Cardiac fibroblast (primary cell): ENCODE results near the gene GNAI3.

Source experiments
- DNase-seq, 2 donors: peaks; one replicate each; pipeline versions ENCODE4 v3.0.0 to v3.0.0-alpha.2; 2010; ENCODE audit warnings: low read depth in 2 of 2
- H3K4me3 ChIP-seq, 2 donors: replicated peaks in 1 of 2; 1 replicate in 1 of 2; 2 replicates in 1 of 2; pipeline ENCODE4 v1.5.1; 2011; ENCODE audit warnings: low read depth in 2 of 2, low read length in 2 of 2, mild to moderate bottlenecking in 2 of 2, moderate library complexity in 1 of 2
- TF ChIP-seq, protein P1 (sequence below): IDR thresholded peaks from one replicate; pipeline ENCODE4 v1.5.1; 2011; ENCODE audit warnings: low read depth, mild to moderate bottlenecking, low read length, inconsistent platforms

The GNAI3 gene

DNA sequence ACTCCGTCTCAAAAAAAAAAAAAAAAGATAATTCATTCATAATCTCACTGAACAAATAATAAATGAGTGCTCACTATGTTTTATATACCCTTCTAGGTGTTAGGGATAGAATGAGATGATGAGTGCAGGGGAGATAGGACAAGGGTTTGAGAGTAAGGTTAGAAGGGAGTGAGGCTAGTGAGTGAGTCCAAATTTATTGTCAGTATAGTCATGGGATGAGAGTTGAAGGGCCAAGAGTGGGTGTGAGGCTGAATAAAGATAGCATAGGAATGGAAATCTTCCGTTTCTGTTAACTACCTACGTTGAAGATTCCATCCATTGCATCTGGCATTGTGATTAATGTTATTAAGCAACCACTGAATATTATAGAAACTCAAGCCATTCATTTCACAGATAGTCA is 16.8 kb downstream of the GNAI3 start:
- TF ChIP-seq, protein P1, sequence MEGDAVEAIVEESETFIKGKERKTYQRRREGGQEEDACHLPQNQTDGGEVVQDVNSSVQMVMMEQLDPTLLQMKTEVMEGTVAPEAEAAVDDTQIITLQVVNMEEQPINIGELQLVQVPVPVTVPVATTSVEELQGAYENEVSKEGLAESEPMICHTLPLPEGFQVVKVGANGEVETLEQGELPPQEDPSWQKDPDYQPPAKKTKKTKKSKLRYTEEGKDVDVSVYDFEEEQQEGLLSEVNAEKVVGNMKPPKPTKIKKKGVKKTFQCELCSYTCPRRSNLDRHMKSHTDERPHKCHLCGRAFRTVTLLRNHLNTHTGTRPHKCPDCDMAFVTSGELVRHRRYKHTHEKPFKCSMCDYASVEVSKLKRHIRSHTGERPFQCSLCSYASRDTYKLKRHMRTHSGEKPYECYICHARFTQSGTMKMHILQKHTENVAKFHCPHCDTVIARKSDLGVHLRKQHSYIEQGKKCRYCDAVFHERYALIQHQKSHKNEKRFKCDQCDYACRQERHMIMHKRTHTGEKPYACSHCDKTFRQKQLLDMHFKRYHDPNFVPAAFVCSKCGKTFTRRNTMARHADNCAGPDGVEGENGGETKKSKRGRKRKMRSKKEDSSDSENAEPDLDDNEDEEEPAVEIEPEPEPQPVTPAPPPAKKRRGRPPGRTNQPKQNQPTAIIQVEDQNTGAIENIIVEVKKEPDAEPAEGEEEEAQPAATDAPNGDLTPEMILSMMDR, result no peak
- DNase-seq, result no peak
- no peak overlapping the region for H3K4me3 ChIP-seq

DNA sequence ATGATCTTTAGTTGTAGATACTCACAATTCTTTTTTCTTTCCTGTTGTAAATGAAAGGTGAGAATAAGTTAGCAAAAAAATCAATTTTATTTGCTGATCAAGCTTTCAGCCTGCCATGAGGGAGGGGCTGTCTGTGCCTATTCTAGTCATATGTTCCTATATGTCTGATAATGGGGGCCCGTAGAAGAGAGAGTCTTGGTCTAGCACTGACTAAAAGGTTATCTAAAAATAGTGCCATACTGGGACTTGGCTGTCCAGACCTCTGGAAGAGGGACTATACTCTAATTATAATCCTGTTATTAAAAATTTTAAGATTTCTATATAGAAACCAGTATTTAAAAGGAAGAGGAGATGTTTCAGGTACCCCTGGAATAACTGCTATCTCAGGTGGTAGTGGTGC is 18.6 kb downstream of the GNAI3 start:
- H3K4me3 ChIP-seq, result no peak overlapping the region
- no peak for DNase-seq
- TF ChIP-seq, protein P1, result no peak

DNA sequence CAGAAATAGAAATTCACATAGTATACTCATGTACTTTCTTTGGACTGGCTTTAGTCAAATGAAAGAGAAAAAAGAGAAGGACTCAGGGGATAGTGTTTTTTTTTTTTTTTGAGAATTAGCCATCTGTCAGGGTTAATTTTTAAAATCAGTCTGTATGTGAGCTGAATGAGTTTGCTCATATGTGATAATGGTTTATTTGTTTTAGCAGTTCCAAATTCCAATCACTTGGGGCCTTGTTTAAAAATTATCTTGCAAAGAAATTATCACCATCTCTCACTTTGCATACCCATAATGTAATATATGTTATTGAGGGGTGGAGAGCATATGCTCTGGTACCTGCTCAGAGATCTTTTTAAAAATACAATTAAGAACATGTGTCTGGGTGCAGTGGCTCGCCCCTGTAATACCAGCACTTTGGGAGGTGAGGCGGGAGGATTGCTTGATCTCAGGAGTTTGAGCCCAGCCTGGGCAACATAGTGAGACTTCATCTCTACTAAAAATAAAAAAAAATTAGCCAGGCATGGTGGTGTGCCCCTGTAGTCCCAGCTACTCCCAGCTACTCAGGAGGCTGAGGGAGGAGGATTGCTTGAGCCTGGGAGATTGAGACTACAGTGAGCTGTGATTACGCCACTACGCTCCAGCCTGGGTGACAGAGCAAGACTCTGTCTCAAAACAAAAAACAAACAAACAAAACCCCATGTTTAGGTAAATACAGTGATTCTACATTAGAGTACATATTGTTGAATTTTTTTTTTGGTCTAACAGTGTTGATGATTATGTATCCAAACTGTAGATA is 19.7 kb downstream of the GNAI3 start:
- H3K4me3 ChIP-seq, result no peak overlapping the region
- TF ChIP-seq, protein P1, result no peak
- no peak for DNase-seq

DNA sequence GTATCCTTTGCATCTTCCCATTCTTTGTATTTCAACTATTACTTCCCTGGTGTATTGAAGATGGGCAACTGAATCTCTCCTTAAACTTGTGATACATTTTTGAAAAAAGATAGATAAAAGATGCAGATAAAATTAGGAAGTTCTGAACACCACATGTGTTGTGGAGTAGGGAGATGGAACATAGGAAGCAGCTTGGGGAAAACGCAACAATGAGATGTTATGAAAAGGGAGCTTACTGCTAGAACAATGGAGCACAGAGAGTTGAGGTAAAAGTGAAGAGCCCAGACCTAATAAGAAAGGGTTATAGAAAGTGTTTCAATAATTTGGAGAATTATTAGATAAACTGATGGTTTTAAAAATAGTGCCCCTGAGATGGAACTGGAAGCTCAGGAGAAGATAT is 20.9 kb downstream of the GNAI3 start:
- TF ChIP-seq, protein P1, result no peak
- H3K4me3 ChIP-seq, result no peak overlapping the region
- DNase-seq, result no peak

DNA sequence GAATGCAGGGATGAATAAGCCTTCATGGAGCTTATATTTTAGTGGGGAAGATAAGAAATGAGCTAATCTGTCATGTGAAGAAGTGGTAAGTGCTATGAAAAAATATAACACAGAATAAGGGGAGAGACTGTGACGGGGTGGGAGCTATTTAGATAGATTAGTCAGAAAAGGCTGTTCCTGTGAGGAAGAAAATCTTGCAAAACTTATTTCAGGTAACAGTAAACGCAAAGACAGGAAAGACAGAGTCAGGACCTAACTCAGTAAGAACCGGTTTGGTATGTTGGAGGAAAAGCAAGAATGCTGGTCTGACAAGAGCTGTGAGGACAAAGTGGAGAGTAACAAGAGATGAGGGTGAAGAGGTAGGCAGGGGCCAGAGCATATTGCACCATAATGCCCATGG is 22.0 kb downstream of the GNAI3 start:
- TF ChIP-seq, protein P1, result no peak
- DNase-seq, result peak; percentile 58 to 67
- H3K4me3 ChIP-seq, result no peak overlapping the region

DNA sequence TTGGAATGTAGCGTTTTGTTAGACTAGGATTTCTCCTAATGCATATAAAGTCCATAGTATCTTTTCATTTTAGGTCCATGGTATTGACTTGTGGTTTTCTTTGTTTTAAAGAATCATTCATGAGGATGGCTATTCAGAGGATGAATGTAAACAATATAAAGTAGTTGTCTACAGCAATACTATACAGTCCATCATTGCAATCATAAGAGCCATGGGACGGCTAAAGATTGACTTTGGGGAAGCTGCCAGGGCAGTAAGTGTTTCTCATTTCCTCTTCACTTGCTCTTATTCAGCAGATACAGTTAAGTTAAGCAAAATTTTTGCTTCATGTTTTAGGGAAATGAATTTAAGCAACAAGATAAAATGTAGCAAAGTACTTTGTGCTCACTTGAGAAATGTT is 25.4 kb downstream of the GNAI3 start:
- no peak for DNase-seq
- TF ChIP-seq, protein P1, result no peak
- H3K4me3 ChIP-seq, result no peak overlapping the region
